ENCODE data around the gene CCN2.

The CCN2 gene

DNA sequence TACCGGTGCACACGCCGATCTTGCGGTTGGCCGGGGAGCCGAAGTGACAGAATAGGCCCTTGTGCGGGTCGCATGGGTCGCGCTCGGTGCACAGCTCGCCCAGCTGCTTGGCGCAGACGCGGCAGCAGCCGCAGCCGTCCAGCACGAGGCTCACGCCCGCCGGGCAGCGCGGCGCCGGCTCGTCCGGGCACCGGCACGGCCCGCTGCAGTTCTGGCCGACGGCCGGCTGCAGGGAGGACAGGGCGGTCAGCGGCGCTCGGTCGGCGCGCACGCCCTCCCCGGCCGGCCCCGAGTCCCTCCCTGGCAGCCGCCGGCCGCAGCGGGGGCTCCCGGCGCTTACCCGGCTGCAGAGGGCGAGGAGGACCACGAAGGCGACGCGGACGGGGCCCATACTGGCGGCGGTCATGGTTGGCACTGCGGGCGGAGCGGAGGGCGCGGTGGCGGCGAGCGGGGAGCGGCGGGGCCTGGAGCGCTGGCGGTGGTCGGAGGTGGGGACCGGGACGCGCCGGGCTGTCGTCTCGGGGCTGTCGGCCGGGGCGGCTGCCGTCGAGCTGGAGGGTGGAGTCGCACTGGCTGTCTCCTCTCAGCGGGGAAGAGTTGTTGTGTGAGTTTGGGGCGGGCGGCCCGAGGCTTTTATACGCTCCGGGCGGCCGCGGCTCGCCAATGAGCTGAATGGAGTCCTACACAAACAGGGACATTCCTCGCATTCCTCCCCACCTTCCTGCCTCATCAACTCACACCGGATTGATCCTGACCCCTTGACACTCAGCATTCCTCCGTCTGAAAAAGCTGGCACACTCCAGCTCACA is at the start of gene CCN2:
Gene CCN2 (minus strand): TSS at position 606 of the 809 bp plus-strand sequence. CDS start 200 bp downstream, at position 406.
- DNase-seq: no peak

- DNase-seq: no peak
Observed at GRCh38 chr6:132000296-132000695, 49.1 kb upstream of the CCN2 start.

- no peak for DNase-seq
Observed at GRCh38 chr6:131999545-132000146, 48.5 kb upstream of the CCN2 start.

DNA sequence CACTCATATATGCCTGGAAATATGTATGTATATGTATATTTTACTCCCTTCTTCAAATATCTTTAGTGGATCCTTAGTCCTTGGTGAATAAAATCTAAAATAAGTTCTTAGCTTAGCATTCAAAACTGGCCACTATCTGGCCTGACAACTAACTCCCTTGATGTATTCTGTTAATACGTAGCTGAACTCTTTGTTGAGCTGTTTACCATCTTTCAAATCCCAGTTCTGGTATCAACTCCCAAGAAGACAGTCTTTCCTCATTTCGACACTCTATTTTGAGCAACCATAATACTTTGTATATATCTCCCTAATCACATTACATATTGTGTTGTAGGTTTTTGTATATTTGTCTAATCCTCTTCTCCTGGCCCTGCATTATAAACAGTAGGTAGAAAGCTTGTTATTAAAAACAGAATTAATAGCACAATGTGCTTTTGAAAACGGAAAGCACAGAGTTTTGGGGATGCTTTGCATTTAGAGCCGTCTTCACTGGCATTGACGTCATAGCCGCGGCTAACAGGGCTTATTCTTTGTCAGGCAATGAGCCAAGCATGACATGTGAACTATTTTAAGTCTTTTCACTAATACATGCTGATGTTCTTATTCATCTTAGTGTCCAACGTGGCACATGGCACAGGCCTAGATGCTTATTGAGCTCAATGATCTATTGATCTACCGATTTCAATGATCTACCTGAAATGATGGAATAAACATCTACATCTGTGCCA is 47.2 kb upstream of the CCN2 start:
- no peak for DNase-seq

DNA sequence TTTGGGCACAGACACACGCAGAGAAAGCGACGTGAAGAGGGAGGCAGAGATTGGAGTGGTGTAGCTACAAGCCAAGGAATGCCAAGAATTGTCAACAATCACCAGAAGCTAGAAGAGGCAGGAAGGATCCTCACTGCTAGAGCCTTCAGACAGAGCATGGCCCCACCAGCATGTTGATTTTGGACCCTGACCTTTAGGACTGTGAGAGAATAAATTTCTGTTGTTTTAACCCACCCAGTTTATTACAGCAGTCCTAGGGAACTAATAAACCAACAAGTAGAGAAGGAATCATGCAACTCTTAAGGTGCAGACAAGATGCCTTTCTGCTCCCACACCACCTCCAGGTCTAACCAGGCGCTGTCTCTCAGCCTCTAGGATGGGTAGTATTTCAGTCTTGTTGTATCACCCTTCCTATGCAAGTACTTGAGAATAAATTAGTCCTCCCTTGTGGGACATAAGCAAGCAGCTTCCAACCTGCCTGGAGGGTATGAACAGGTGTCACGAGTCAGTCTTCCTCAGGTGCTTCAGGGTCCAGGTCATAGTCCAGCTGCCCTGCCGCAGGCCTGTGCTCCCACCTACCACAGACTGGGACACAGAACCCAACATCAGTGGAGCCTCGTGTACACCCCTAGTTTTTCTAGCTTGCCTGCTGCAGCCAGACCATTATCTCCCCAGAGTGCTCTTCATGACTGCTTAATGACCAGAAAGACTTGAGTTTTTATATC is 46.4 kb upstream of the CCN2 start:
- no peak for DNase-seq

DNA sequence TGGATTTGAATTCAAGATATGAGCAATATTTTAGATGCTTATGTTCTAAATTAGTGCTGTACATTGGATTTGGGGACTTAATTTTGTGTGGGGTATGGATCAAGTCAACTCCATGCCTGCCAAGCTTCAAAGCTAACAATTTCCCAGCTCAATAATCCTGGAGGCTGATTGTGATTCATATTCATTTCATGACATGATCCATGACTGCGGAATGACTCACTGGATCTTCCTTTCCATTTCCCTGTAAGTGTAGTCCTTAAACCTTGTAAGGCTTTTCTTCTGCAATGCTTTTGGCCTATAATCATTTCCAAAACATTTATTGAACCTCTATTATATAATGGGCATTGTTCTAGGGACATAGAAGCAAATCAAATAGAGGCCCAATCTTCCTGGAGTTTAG is 44.7 kb upstream of the CCN2 start:
- no peak for DNase-seq

GRCh38 chr6:131992557-131992956 is 41.4 kb upstream of the CCN2 start:
- DNase-seq: no peak

DNA sequence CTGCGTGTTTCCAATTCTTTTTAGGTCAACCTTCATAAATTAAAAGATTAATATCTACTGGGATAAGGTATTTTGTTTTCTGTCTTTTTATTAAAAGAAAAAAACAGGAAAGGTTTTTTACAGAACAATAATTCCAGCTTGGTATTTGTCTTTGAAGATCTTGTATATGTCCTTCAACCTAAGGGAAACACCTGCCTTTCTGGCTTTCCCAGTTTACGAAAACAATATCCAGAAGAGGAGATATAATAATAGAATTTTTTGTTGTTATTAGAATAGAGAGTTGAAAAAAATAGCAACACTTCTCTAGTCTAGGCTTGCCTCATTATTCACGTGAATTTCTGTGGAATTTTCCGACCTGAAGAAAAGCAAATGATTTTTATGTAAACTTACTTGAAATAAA is 37.9 kb upstream of the CCN2 start:
- no peak for DNase-seq

DNA sequence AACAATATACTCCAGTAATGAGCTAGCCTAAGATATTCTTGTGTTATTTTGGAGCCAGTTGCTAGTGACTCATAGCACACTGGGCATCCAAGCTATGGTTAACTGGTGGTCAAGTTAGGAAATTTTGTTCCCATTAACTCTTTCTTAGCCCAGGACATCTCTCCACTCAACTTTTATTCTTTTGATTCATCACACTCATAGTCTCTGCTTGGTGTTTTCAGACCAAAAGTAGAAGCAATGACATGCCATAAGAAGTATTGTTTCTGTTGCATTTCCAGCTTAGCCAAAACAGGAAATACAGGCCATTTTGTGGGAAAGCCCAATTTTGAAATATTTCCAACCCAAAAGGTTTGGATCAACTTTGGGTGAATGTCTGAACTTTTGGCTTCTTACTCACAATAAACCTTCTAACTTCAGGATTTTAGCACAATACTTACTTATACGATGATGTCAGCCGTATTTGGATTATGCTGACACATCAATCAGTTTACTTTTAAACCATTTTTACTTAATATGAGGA is 31.6 kb upstream of the CCN2 start:
- no peak for DNase-seq

DNA sequence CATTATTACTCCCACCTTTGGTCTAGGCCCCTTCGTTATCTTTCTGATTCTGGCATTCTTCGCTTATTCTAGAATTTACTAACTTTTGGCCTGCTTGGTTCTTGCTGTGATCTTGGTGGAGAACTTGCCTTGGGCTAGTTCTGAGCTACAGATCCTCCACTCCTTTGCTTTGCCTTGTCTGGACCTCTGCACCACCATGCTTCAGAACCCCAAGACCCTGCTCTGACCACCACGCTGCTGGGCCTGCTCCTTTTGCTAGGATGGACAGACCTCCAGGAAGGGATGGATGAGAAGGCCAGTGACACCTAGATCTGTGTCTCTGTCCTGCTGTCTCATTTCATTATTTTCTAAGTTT is 30.4 kb upstream of the CCN2 start:
- no peak for DNase-seq

DNA sequence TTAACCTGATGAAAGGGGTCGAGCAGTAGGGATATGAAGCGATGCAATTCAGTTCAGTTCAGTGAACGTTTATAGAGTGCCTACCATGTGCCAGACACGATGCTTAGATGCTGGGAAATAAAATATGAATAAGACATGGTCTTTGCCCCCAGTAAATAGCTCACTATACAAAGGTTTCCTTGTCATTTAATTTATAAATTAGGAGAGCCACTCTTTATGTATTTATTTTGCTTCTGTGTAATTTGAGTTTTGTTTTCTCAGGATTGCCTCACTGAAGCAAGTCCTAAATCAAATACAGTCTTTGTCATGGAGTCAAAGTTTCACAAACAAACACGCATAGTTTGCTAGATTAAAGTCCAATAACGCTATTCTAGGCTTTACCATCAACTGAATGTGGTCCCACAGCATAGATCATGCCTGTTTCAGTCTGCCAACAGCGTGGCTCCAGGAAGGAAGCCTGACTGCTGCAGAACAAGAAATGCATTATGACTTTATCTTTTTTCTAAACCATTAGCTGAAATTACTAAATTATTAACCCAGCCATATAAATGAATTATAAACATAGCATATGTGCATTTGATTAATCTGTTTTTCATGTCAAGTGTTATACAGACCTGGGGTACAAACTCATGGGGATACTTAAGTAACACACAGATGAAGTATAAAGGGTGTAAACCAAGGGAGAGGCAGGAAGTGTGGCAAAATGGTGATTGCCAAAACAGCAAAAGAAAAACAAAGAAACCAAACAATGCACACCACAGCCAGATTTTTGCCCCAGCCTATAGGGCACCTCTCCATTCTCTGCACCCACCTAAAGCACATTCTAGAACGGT is 29.8 kb upstream of the CCN2 start:
- DNase-seq: no peak

DNA sequence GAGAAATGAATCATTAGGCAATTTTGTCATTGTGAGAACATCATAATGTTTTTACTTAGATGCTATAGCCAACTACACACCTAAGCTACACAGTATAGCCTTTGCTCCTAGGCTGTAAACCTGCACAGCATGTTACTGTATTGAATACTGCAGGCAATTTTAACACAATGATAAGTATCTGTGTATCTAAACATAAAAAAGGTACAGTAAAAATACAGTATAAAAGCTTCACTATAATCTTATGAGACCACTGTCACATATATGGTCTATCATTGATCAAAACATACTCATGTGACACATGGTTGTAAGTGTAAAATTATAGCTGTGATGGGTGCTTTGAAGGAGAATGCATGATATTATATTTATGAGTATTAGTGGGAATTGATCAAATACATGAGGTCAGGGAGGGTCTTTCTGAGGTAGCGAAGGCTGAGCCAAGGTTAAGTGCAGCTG is 29.2 kb upstream of the CCN2 start:
- no peak for DNase-seq

DNA sequence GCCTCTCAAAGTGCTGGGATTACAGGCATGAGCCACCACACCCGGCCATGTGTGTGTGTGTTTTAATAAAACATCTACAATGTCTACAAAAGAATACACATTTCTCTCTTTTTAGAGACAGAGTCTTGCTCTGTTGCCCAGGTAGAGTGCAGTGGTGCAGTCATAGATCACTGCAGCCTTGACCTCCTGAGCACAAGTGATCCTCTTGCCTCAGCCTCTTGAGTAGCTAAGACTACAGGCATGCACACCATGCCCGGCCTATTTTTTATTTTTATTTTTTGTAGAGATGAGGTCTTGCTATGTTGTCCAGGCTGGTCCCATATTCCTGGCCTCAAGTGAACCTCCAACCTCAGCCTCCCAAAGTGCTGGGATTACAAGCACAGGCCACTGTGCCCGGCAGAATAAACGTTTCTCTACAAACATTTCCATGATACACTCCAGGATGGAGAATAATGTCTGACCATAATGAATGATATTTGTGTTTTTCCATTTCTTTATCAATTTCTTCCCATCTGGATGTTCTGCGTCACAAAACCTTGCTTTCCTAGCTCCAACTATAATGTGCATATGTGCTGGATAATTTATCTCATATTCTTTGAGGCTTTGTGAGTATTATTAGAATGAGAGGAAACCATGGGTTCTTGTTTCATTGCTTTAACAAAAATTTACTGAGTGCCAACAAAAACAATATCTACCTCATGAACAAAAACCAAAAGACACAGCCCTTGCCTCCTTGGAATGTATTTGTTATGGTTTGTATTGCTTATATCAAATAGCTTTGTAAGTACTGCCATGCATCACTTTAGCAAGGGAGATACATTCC is 28.6 kb upstream of the CCN2 start:
- DNase-seq: no peak

DNA sequence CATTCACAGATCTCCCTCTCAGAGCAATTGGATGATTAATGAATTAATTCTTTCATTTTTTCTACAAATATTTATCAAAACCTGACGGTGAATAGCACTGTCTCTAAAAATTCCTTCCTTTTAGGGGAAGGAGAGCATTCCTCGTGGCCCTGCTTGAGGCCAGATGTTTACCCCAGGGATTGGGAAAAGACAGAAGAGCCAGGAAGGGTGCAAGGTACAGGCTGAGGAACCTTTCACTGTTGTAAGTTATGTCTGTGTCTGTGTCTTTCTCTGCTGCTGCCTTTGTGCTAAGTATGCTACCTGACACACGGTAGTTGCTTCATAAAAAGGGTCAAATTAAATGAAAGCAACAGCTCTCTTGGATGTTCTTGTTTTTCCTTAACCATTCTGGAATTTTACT is 27.4 kb upstream of the CCN2 start:
- no peak for DNase-seq

GRCh38 chr6:131976545-131977061 is 25.4 kb upstream of the CCN2 start:
- no peak for DNase-seq

DNA sequence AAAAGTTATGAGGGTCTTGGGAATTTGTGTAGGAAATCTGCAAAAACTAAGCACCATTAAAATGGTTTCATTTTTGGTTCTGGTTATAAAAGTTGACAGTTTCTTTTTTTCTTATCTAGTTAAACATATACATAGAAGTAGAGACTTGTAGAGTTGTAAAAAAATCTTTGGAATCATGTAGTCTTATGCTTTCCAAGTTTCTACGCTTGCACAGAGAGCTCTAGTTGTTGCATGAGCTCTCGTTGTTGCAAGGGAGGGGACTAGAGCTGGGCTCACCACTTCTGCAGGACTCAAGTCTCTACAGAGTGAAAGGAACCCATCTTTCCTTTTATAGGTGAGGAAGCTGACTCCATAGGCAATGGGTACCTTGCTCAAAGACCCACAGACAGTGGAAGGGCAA is 21.6 kb upstream of the CCN2 start:
- DNase-seq: no peak

GRCh38 chr6:131970076-131970859 is 19.1 kb upstream of the CCN2 start:
- DNase-seq: no peak

GRCh38 chr6:131968656-131969055 is 17.5 kb upstream of the CCN2 start:
- no peak for DNase-seq

GRCh38 chr6:131967948-131968347 is 16.8 kb upstream of the CCN2 start:
- DNase-seq: no peak

GRCh38 chr6:131966443-131966842 is 15.3 kb upstream of the CCN2 start:
- DNase-seq: no peak
